ENCODE data around the gene TP53BP1.
"Not testable (repeated sequence)": the region's sequence is repeated elsewhere in the genome, so short reads cannot be mapped to it uniquely, and the experiment has no call there.

The TP53BP1 gene

GRCh38 chr15:43406808-43407207, 86.1 kb downstream of the TP53BP1 start:
- no peak for DNase-seq

DNA sequence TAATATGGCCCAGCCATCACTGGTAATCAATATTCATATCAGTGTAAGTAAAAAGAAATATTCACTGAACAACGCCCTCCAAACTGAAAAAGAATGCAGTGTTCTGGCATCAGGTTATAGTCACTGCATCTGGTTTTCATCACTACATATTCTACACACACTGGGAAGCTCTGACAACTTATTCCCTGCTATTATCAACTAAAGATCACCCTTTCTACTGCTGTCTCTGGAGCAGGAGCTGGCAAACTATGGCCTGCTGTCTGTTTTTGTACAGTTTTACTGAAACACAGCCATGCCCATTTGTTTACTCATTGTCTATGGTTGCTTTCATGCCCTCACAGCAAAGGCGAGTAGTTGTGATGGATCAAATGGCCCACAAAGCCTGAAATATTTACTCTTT, 86.8 kb downstream of the TP53BP1 start:
- DNase-seq: no peak

GRCh38 chr15:43404130-43404529, 88.8 kb downstream of the TP53BP1 start:
- DNase-seq: no peak

DNA sequence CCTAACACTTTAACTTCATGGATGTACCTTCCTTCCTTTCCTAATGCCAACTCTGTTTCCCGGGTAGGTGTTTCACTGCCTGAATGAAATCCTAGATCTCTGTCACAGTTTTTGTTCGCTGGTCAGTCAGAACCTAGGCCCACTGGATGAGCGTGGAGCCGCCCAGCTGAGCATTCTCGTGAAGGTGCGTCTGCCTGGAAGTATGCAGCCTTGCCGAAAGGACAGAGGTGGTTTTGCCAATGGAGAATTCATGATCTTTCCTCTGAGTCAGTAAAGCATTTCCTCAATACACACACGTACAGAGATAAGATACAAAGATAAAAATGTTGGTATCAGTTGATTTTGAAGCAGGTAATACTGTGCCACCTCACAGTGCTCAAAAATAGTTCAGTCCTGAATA, 89.3 kb downstream of the TP53BP1 start:
- DNase-seq: no peak

DNA sequence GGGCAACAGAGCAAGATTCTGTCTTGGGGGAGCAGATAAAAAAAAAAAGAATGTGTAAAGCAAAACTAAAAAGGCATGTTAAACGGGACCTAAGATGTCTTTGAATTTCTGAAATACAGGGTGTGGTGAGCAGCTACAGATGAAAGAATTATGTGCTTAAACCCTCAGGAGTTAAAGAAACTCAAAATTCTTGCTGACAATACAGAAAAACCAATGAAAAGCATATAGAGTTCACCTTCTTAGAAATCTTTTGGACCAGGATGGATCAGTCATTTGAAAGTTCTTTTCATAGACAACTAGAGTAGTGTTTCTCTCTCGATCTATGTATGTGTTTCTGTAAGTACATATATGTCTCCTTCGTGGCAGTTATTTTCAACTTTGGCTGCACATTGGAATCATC, 90.7 kb downstream of the TP53BP1 start:
- no peak for DNase-seq

GRCh38 chr15:43393592-43393991, 99.4 kb downstream of the TP53BP1 start:
- DNase-seq: not testable (repeated sequence)

DNA sequence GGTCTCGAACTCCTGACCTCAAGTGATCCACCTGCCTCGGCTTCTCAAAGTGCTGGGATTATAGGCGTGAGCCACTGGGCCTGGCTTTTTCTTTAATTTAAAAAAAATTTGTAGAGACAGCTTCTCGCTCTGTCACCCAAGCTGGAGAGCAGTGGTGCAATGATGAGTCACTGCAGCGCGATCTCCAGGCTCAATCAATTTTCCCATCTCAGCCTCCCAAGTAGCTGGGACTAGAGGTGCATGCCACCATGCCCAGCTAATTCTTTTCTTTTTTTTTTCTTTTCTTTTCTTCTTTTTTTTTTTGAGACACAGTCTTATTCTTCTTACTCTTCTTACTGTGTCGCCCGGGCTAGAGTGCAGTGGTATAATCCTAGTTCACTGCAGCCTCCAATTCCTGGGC, 102.2 kb downstream of the TP53BP1 start:
- DNase-seq: no peak

DNA sequence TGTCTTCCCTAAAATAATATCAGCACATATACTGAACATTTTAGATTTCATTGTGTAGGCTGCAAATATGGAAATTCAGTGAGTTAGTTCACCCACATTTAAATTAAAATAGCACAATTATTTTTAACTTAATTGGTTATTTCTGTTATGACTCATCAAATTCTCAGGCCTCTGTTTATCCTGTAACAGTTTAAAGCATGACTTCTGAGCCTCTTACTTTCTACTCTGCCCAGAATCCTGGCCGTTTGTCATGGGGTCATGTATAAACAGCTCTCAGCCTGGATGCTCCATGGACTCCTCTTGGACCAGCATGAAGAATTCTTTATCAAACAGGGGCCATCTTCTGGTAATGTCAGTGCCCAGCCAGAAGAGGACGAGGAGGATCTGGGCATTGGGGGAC, 109.9 kb downstream of the TP53BP1 start:
- DNase-seq: no peak

- no peak for DNase-seq
Observed at GRCh38 chr15:43382310-43382709, 110.6 kb downstream of the TP53BP1 start.

DNA sequence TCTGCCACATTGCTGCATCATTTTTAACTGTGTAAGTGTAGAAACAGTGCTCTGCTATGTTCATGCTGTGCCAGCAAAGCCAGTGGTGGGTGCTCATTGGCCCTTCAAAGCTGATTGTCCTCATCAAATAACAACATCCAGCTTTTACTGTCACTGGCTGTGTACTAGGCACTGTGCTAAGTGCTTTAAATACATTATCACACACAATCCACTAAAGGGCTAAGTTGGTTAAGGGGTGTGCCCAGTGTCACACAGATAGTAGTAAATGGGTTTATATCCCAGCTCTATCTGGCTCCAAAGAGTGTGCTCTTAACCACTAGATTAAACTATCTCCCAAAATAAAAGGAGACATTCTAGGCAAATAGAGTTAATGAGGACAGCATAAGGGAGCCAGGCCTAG, 114.4 kb downstream of the TP53BP1 start:
- no peak for DNase-seq

GRCh38 chr15:43376017-43376705, 116.8 kb downstream of the TP53BP1 start:
- peak; percentile 17 for DNase-seq

DNA sequence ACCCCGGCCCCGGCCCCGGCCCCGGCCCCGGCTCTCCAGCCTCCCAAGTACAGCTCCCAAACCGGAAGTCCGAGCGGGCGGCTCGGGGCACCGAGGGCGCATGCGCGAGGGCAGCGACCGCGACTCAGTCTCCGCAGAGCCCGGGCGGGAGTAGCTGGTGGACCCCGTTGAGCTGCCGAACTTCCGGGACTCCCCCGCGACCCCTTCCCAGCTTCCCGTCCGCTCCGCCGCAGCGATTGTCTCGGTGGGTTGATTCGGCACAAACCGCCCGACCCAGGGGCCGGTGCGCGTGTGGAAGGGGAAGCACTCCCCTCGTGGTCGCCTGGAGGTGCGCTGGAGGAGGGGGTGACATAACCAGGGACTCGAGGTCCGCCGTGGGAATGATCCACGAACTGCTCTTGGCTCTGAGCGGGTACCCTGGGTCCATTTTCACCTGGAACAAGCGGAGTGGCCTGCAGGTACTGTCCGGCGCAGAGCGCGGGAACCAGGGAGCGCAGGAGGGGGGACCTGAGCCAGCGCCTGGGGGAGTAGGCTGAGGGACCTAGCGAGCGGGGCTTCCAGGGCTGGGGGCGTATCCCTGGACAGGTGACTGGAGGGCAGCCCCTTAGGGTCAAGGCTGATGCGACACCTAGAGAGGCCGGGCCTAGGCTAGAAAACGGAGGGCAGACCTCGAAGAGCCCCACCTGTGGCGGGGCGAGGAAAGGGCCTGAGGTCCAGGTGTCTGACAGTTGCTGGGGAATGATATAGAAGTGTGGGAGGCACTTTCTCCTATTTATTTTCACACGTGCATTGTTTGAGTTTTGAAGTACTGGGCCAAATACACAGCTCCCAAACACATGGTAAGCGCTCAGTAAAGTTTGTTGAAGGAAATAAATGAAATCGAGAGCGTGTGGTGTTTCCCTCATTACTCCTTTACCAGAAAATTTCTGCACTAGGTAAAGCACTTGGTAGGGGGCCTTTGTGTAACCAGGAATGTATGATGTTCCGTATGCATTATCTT, 121.7 kb downstream of the TP53BP1 start, which contains the start of the genes TUBGCP4 and ZSCAN29:
Gene TUBGCP4, plus strand, starts transcription at position 127 of the 1,000 bp plus-strand sequence. Its CDS starts 254 bp downstream, at position 381.
Gene ZSCAN29, minus strand, starts transcription at position 69 of the 1,000 bp plus-strand sequence. CDS start 1,130 bp downstream, outside the sequence.
- peak; percentile 71 for DNase-seq

GRCh38 chr15:43370310-43370974, 122.5 kb downstream of the TP53BP1 start:
- no peak for DNase-seq

GRCh38 chr15:43361313-43361903, 131.5 kb downstream of the TP53BP1 start:
- no peak for DNase-seq

GRCh38 chr15:43360821-43361220, 132.1 kb downstream of the TP53BP1 start:
- DNase-seq: no peak
